Ishikawa (cell line): Measurements from ENCODE around the gene RPS10.

ENCODE experiments used
- EP300 ChIP-seq: IDR thresholded peaks from 2 replicates; pipeline ENCODE4 v1.6.1; 2012; ENCODE audit warnings: borderline replicate concordance
- YY1 ChIP-seq: IDR thresholded peaks from 2 replicates; pipeline ENCODE4 v1.6.1; 2012; ENCODE audit warnings: low read depth
- TF ChIP-seq, protein P1 (sequence below): IDR thresholded peaks from 2 replicates; pipeline ENCODE4 v1.6.1; 2012; ENCODE audit warnings: low read depth, mild to moderate bottlenecking

DNA sequence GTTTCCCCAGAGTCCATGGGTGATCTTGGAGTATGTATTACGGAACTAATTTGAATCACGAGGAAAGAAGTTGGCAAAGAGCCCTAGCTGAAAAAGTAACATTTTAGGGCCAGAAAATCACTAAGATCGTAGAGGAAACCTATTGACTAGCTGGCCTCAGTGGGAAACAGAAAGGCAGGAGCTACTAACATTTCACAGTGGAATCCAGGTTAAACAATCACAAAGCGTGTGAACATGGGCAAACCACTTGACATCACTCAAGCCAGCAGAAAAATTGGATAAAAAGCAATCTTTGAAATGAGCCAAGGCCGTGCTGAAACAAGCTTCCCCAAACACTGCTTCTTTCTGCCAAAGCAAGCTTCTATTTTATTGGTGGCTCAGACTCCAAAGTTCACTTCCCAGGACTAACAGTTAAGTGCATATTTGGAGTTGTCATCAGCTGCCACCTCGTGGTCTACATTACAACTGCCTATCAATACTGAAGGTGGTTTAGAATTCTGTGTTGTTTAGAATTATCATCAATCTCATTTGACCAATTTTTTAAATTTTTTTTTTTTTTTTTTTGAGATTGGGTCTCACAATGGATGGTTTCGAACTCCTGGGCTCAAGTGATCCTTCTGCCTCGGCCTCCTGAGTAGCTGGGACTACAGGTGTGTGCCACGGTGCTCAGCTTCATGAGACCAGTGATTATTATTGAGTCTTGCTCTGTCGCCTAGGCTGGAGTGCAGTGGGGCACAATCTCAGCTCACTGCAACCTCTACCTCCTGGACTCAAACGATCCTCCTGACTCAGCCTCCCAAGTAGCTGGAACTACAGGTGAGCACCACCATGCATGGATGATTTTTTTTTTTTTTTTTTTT is 10.6 kb downstream of the RPS10 start:
- TF ChIP-seq EP300 = no peak
- no peak for TF ChIP-seq YY1
- TF ChIP-seq, protein P1, sequence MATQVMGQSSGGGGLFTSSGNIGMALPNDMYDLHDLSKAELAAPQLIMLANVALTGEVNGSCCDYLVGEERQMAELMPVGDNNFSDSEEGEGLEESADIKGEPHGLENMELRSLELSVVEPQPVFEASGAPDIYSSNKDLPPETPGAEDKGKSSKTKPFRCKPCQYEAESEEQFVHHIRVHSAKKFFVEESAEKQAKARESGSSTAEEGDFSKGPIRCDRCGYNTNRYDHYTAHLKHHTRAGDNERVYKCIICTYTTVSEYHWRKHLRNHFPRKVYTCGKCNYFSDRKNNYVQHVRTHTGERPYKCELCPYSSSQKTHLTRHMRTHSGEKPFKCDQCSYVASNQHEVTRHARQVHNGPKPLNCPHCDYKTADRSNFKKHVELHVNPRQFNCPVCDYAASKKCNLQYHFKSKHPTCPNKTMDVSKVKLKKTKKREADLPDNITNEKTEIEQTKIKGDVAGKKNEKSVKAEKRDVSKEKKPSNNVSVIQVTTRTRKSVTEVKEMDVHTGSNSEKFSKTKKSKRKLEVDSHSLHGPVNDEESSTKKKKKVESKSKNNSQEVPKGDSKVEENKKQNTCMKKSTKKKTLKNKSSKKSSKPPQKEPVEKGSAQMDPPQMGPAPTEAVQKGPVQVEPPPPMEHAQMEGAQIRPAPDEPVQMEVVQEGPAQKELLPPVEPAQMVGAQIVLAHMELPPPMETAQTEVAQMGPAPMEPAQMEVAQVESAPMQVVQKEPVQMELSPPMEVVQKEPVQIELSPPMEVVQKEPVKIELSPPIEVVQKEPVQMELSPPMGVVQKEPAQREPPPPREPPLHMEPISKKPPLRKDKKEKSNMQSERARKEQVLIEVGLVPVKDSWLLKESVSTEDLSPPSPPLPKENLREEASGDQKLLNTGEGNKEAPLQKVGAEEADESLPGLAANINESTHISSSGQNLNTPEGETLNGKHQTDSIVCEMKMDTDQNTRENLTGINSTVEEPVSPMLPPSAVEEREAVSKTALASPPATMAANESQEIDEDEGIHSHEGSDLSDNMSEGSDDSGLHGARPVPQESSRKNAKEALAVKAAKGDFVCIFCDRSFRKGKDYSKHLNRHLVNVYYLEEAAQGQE = no peak
